ENCODE results near the gene PIPOX. TPM values are rescaled to one million over a fixed set of nuclear protein-coding genes. Genes with fewer than 3 reads are reported as not detected.

Gene PIPOX
- total and polyA plus RNA-seq, 3 donors from 2014 or later: 3.9 to 6.8 (median 5.9) TPM

GRCh38 chr17:29071303-29071702 is 28.4 kb downstream of the PIPOX start:
- H3K4me1 ChIP-seq: peaks cover 3% of the 10 kb centered on the region
- 90 to 100% methylated on average over 1 of the region's 1 CpG for WGBS, 2 donors

GRCh38 chr17:29073045-29073444 is 30.1 kb downstream of the PIPOX start:
- DNase-seq: no peak
- H3K4me3 ChIP-seq: no peak overlapping the region
- no peaks in the 10 kb centered on the region for H3K9me3 ChIP-seq
- no peak overlapping the region for H3K27ac ChIP-seq
- TF ChIP-seq CTCF (IDR thresholded peaks at IDR 0.05) (no peak), POLR2A (IDR thresholded peaks at IDR 0.05) (no peak)
- H3K4me1 ChIP-seq: peaks cover 3% of the 10 kb centered on the region
- no peaks in the 10 kb centered on the region for H3K27me3 ChIP-seq
- intact Hi-C loops (cut with DNase I; ENCODE audit: low total_unique reads): no loop called here
- H3K36me3 ChIP-seq (ENCODE audit: low read depth, missing control alignments): no peaks in the 10 kb centered on the region
- WGBS, 2 donors: 74 to 84% methylated on average over 2 of the region's 2 CpGs

More at GRCh38 chr17:29071303-29071702, 28.4 kb downstream of the PIPOX start:
- Histone ChIP-seq H3K9me3 (no peaks in the 10 kb centered on the region), H3K4me3 (no peak overlapping the region), H3K36me3 (ENCODE audit: low read depth, missing control alignments) (no peaks in the 10 kb centered on the region), H3K27ac (no peak overlapping the region), H3K27me3 (no peaks in the 10 kb centered on the region)
- intact Hi-C loops (cut with DNase I; ENCODE audit: low total_unique reads): no loop called here
- TF ChIP-seq POLR2A (IDR thresholded peaks at IDR 0.05): no peak
- TF ChIP-seq CTCF (IDR thresholded peaks at IDR 0.05): no peak
- DNase-seq: no peak

- Histone ChIP-seq H3K9me3 (no peaks in the 10 kb centered on the region), H3K4me3 (no peak overlapping the region), H3K27me3 (no peaks in the 10 kb centered on the region), H3K36me3 (ENCODE audit: low read depth, missing control alignments) (no peaks in the 10 kb centered on the region), H3K4me1 (peaks cover 3% of the 10 kb centered on the region), H3K27ac (no peak overlapping the region)
- no peak for DNase-seq
- intact Hi-C loops (cut with DNase I; ENCODE audit: low total_unique reads): no loop called here
- WGBS, 2 donors: 64 to 79% methylated on average over 4 of the region's 4 CpGs
- no peak for TF ChIP-seq POLR2A (IDR thresholded peaks at IDR 0.05)
- no peak for TF ChIP-seq CTCF (IDR thresholded peaks at IDR 0.05)
These were observed 30.6 kb downstream of the PIPOX start for GRCh38 chr17:29073520-29073919.

GRCh38 chr17:29074488-29074887 is 31.5 kb downstream of the PIPOX start:
- no peaks in the 10 kb centered on the region for H3K36me3 ChIP-seq (ENCODE audit: low read depth, missing control alignments)
- H3K27me3 ChIP-seq: no peaks in the 10 kb centered on the region
- WGBS, 2 donors: 81 to 89% methylated on average over 11 to 12 of the region's 12 CpGs
- H3K9me3 ChIP-seq: no peaks in the 10 kb centered on the region
- H3K4me1 ChIP-seq: peaks cover 3% of the 10 kb centered on the region
- intact Hi-C loops (cut with DNase I; ENCODE audit: low total_unique reads): no loop called here
- TF ChIP-seq CTCF (IDR thresholded peaks at IDR 0.05) (no peak), POLR2A (IDR thresholded peaks at IDR 0.05) (no peak)
- DNase-seq: no peak
- H3K4me3 ChIP-seq: no peak overlapping the region
- no peak overlapping the region for H3K27ac ChIP-seq

GRCh38 chr17:29076087-29076486 is 33.1 kb downstream of the PIPOX start:
- 89 to 91% methylated on average over 6 of the region's 6 CpGs for WGBS, 2 donors
- Histone ChIP-seq H3K27ac (no peak overlapping the region), H3K9me3 (no peaks in the 10 kb centered on the region), H3K36me3 (ENCODE audit: low read depth, missing control alignments) (no peaks in the 10 kb centered on the region), H3K27me3 (no peaks in the 10 kb centered on the region), H3K4me3 (no peak overlapping the region), H3K4me1 (no peaks in the 10 kb centered on the region)
- TF ChIP-seq POLR2A (IDR thresholded peaks at IDR 0.05) (no peak), CTCF (IDR thresholded peaks at IDR 0.05) (no peak)
- DNase-seq: no peak
- intact Hi-C loops (cut with DNase I; ENCODE audit: low total_unique reads): no loop called here
